Measurements from ENCODE around the gene USP21. TPM values are rescaled to one million over a fixed set of nuclear protein-coding genes. Genes with fewer than 3 reads are reported as not detected.
A peak's percentile ranks its signal among the peaks of the same experiment; 100 is the strongest.

USP21 gene
- total and polyA plus RNA-seq, 2 of the 8 experiments (the other 6 are each of a cell fraction or from before 2014, with no cell fraction given), result 23.9 to 36.3 TPM

DNA sequence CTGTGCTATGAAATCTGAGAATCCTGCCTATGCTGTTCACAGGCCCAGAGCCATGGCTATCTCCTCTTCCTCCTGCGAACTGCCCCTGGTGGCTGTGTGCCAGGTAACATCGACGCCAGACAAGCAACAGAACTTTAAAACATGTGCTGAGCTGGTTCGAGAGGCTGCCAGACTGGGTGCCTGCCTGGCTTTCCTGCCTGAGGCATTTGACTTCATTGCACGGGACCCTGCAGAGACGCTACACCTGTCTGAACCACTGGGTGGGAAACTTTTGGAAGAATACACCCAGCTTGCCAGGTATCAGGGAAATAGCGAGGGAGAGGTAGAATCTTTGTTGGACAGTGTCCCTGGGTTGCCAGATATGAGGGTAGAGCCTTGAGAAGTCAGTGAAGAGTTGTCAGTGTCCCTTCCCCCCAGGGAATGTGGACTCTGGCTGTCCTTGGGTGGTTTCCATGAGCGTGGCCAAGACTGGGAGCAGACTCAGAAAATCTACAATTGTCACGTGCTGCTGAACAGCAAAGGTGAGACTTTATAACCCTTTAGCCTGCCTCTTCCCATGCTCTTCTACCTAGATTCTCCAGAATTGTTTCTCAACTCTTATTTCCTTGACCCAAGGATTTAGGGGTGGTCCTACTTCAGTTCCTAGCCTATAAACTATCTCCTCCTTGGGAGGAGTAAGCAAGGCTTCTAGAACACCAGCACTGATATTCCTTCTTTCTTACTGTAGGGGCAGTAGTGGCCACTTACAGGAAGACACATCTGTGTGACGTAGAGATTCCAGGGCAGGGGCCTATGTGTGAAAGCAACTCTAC lies 40.0 kb upstream of the USP21 start:
- Histone ChIP-seq H3K4me1 (replicated peaks in 1 of 4; ENCODE audit: control insufficient read depth in 3 of 4, insufficient read depth in 4 of 4, low read length in 3 of 4) (peaks cover 4 to 10% (median 5%) of the 10 kb centered on the region in 4 experiments; a peak in 6 of 7 replicates), H3K79me2 (ENCODE audit: control insufficient read depth in 1 of 2, insufficient read depth in 2 of 2, low read length in 2 of 2) (peaks cover 0 to 41% of the 10 kb centered on the region in 2 experiments; a peak in 2 of 4 replicates), H2BK120ac (replicated peaks; ENCODE audit: low read depth, low read length) (no peak overlapping the region), H2AK5ac (ENCODE audit: low read depth, low read length) (no peak overlapping the region), H4K91ac (replicated peaks; ENCODE audit: insufficient read length, low read length) (peak overlapping the region; percentile 13), H3K14ac (ENCODE audit: insufficient read length) (no peak overlapping the region), H3K4ac (replicated peaks; ENCODE audit: insufficient read length, low read depth, low read length) (no peak overlapping the region), H2BK5ac (ENCODE audit: low read depth, low read length) (no peak overlapping the region), H3K4me2 (ENCODE audit: insufficient read depth in 1 of 2, low read depth in 2 of 2, low read length in 2 of 2) (peak overlapping the region; percentile 77 to 100), H3K56ac (replicated peaks; ENCODE audit: insufficient read length, low read depth, low read length) (no peak overlapping the region), H2AFZ (ENCODE audit: low read length) (no peak overlapping the region), H3K4me3 (ENCODE audit: extremely low read depth in 1 of 4, insufficient read depth in 2 of 4, low read depth in 3 of 4, low read length in 4 of 4) (peak overlapping the region; percentile 84 to 99 (median 93); a peak in 7 of 8 replicates), H3K23ac (ENCODE audit: insufficient read length) (no peak overlapping the region), H3K27me3 (replicated peaks in 1 of 4; ENCODE audit: control insufficient read depth in 3 of 4, extremely low read depth in 1 of 4, insufficient read depth in 3 of 4, low read length in 3 of 4) (no peaks in the 10 kb centered on the region), H3K36me3 (ENCODE audit: control insufficient read depth in 2 of 4, insufficient read depth in 4 of 4, low read length in 3 of 4) (peaks cover 15 to 45% (median 32%) of the 10 kb centered on the region in 4 experiments), H3K79me1 (ENCODE audit: low read depth, low read length) (peaks cover 13% of the 10 kb centered on the region), H4K20me1 (replicated peaks in 1 of 2; ENCODE audit: control insufficient read depth in 1 of 2, insufficient read depth in 2 of 2, low read length in 2 of 2) (peaks cover 0 to 13% of the 10 kb centered on the region in 2 experiments), H2BK15ac (ENCODE audit: low read length) (peak overlapping the region; percentile 25; the same call in 1 of the 2 replicates), H4K8ac (ENCODE audit: extremely low read depth, insufficient read depth, low read length) (no peak overlapping the region), H3K9ac (replicated peaks in 1 of 4; ENCODE audit: extremely low read depth in 1 of 4, low read depth in 3 of 4, low read length in 3 of 4) (peak overlapping the region in 3 of 4 experiments; percentile 83 to 87 (median 86); a peak in 5 of 7 replicates), H3K9me3 (ENCODE audit: insufficient read depth in 2 of 2, low read depth in 1 of 2, low read length in 1 of 2) (no peaks in the 10 kb centered on the region), H2BK12ac (ENCODE audit: low read depth, low read length) (0 out of 2 replicates have a peak overlapping the region, but pooled peaks have one; percentile 53), H3K27ac (ENCODE audit: low read depth, low read length) (no peak overlapping the region), H3K18ac (ENCODE audit: extremely low read depth, low read length) (no peak overlapping the region), H2BK20ac (ENCODE audit: low read length) (no peak overlapping the region), H3K23me2 (ENCODE audit: low read depth, low read length) (peaks cover 12% of the 10 kb centered on the region), H4K5ac (ENCODE audit: insufficient read length, low read depth, low read length) (no peak overlapping the region)
- DNase-seq (ENCODE audit: low read depth in 1 of 2, low spot score in 2 of 2) (peak in 1 of 2 experiments; percentile 47), FAIRE-seq (no peak)
- ChIA-PET POLR2A (ENCODE audit: partially characterized antibody) (no interaction called here), CTCF (ENCODE audit: partially characterized antibody) (interaction anchor here (0.6 to 1.0 kb wide), 8 partner anchors 8 to 183 kb away, joined by 3 to 4 read pairs (median 3); partner anchors contain the start of genes KLHDC9 and PPOX)
- 79% methylated on average over 10 of the region's 10 CpGs; no CpG with 5 or more reads in 1 of the 2 experiments for WGBS, 2 experiments (ENCODE audit: extremely low coverage in 1 of 2, insufficient coverage in 1 of 2, insufficient read length in 1 of 2, insufficient replicate concordance in 2 of 2, low coverage in 1 of 2, low lambda C conversion rate in 2 of 2, missing lambda C conversion rate in 1 of 2)
- TF ChIP-seq RAD21 (IDR thresholded peaks at IDR 0.05 in 1 of 2, conservative IDR thresholded peaks at IDR 0.05 in 1 of 2; ENCODE audit: low read depth in 2 of 2, low read length in 2 of 2) (peak; percentile 23 to 43), POU5F1 (IDR thresholded peaks at IDR 0.05; ENCODE audit: low read depth, low read length) (no peak), POLR2A (IDR thresholded peaks at IDR 0.05; ENCODE audit: control extremely low read depth in 1 of 2, low read depth in 2 of 2, low read length in 2 of 2) (peak in 1 of 2 experiments; percentile 19; a peak in 1 of 3 replicates), SP2 (IDR thresholded peaks at IDR 0.05; ENCODE audit: low read length) (no peak), JUN (IDR thresholded peaks at IDR 0.05; ENCODE audit: low read depth, low read length) (no peak), SIN3A (conservative IDR thresholded peaks at IDR 0.05 in 1 of 2, IDR thresholded peaks at IDR 0.05 in 1 of 2; ENCODE audit: low read depth in 1 of 2, low read length in 2 of 2) (0 out of 4 replicates have a peak, but pooled peaks of 1 of the 2 experiments have one; percentile 33)
- TF ChIP-seq, protein P1, sequence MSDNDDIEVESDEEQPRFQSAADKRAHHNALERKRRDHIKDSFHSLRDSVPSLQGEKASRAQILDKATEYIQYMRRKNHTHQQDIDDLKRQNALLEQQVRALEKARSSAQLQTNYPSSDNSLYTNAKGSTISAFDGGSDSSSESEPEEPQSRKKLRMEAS (IDR thresholded peaks at IDR 0.05), result peak; percentile 35; the same call in 1 of the 2 replicates
